H9 (cell line): ENCODE data around the gene RTP1. TPM values are rescaled to one million over a fixed set of nuclear protein-coding genes. Genes with fewer than 3 reads are reported as not detected.

ENCODE experiments used
- DNase-seq: peaks from one replicate; pipeline ENCODE4 v3.0.0-alpha.2; 2017
- H2AFZ ChIP-seq: one replicate; pipeline ENCODE4 v1.6.1; 2013; ENCODE audit warnings: mild to moderate bottlenecking, low read length, control low read depth, moderate library complexity
- H2AK5ac ChIP-seq: 2 replicates; pipeline ENCODE4 v1.6.1; 2013; ENCODE audit warnings: low read length, control low read depth, mixed read lengths; ENCODE audit not compliant: insufficient read length
- H2BK120ac ChIP-seq: one replicate; pipeline ENCODE4 v1.6.1; 2013; ENCODE audit warnings: low read depth, mild to moderate bottlenecking, low read length, control low read depth, inconsistent platforms; ENCODE audit not compliant: poor library complexity, severe bottlenecking
- H2BK12ac ChIP-seq: 2 replicates; pipeline ENCODE4 v1.6.1; 2013; ENCODE audit warnings: low read length, control low read depth, mixed read lengths, low read depth; ENCODE audit not compliant: insufficient read length
- H2BK15ac ChIP-seq: 2 replicates; pipeline ENCODE4 v1.6.1; 2013; ENCODE audit warnings: low read depth, low read length, control low read depth
- H2BK20ac ChIP-seq: one replicate; pipeline ENCODE4 v1.6.1; 2013; ENCODE audit warnings: low read depth, mild to moderate bottlenecking, low read length, control low read depth, inconsistent platforms; ENCODE audit not compliant: poor library complexity, severe bottlenecking
- H2BK5ac ChIP-seq: 2 replicates; pipeline ENCODE4 v1.6.1; 2013; ENCODE audit warnings: low read length, control low read depth, mixed read lengths; ENCODE audit not compliant: insufficient read length
- H3K14ac ChIP-seq: 2 replicates; pipeline ENCODE4 v1.6.1; 2013; ENCODE audit warnings: low read length, control low read depth; ENCODE audit not compliant: insufficient read depth
- H3K18ac ChIP-seq: 2 replicates; pipeline ENCODE4 v1.6.1; 2013; ENCODE audit warnings: low read depth, mild to moderate bottlenecking, mixed read lengths, low read length, control low read depth; ENCODE audit not compliant: insufficient read length
- H3K23ac ChIP-seq: 2 replicates; pipeline ENCODE4 v1.6.1; 2013; ENCODE audit warnings: low read length, control low read depth, mixed read lengths, low read depth; ENCODE audit not compliant: insufficient read length
- H3K23me2 ChIP-seq: 2 replicates; pipeline ENCODE4 v1.6.1; 2013; ENCODE audit warnings: low read depth, mild to moderate bottlenecking, mixed read lengths, low read length, control low read depth; ENCODE audit not compliant: insufficient read length, poor library complexity, severe bottlenecking
- H3K27ac ChIP-seq: 2 replicates; pipeline ENCODE4 v1.5.1; 2013; ENCODE audit warnings: low read length, control low read depth, mixed read lengths, low read depth; ENCODE audit not compliant: insufficient read length
- H3K27me3 ChIP-seq: 2 replicates; pipeline ENCODE4 v1.6.1; 2013; ENCODE audit warnings: low read length, control low read depth, inconsistent platforms; ENCODE audit not compliant: insufficient read depth
- H3K4ac ChIP-seq: 2 replicates; pipeline ENCODE4 v1.6.1; 2013; ENCODE audit warnings: low read depth, mild to moderate bottlenecking, control low read depth, inconsistent platforms, low read length, moderate library complexity
- H3K4me1 ChIP-seq: 2 replicates; pipeline ENCODE4 v1.6.1; 2013; ENCODE audit warnings: low read length, control low read depth, inconsistent platforms; ENCODE audit not compliant: insufficient read depth
- H3K4me2 ChIP-seq: 2 replicates; pipeline ENCODE4 v1.6.1; 2013; ENCODE audit warnings: low read length, control low read depth, mixed read lengths; ENCODE audit not compliant: insufficient read length, insufficient read depth
- H3K56ac ChIP-seq: 2 replicates; pipeline ENCODE4 v1.6.1; 2013; ENCODE audit warnings: low read depth, mild to moderate bottlenecking, mixed read lengths, low read length, control low read depth; ENCODE audit not compliant: insufficient read length
- H3K79me1 ChIP-seq: 2 replicates; pipeline ENCODE4 v1.6.1; 2013; ENCODE audit warnings: low read depth, mild to moderate bottlenecking, moderate library complexity, low read length, control low read depth, inconsistent platforms; ENCODE audit not compliant: insufficient read depth, poor library complexity, severe bottlenecking
- H3K79me2 ChIP-seq: 2 replicates; pipeline ENCODE4 v1.6.1; 2013; ENCODE audit warnings: low read length, control low read depth, inconsistent platforms; ENCODE audit not compliant: insufficient read depth
- H3K9ac ChIP-seq: 2 replicates; pipeline ENCODE4 v1.6.1; 2013; ENCODE audit warnings: low read length, control low read depth, mixed read lengths; ENCODE audit not compliant: insufficient read length; ENCODE audit errors: extremely low read depth
- H3K9me3 ChIP-seq: one replicate; pipeline ENCODE4 v1.6.1; 2013; ENCODE audit warnings: low read depth, low read length, inconsistent platforms; ENCODE audit not compliant: control insufficient read depth
- H3T11ph ChIP-seq: one replicate; pipeline ENCODE4 v1.6.1; 2013; ENCODE audit warnings: mild to moderate bottlenecking, low read length, control low read depth, inconsistent platforms
- H4K20me1 ChIP-seq: one replicate; pipeline ENCODE4 v1.6.1; 2013; ENCODE audit not compliant: control insufficient read depth, insufficient read length, insufficient read depth
- H4K5ac ChIP-seq: 2 replicates; pipeline ENCODE4 v1.6.1; 2013; ENCODE audit warnings: low read depth, mild to moderate bottlenecking, mixed read lengths, low read length, control low read depth; ENCODE audit not compliant: insufficient read length
- H4K8ac ChIP-seq: replicated peaks from 2 replicates; pipeline ENCODE4 v1.6.1; 2013; ENCODE audit warnings: low read length, control low read depth, mixed read lengths, low read depth; ENCODE audit not compliant: insufficient read length
- H4K91ac ChIP-seq: 2 replicates; pipeline ENCODE4 v1.6.1; 2013; ENCODE audit warnings: low read depth, mild to moderate bottlenecking, moderate library complexity, mixed read lengths, low read length, control low read depth; ENCODE audit not compliant: insufficient read length
- H3K27ac Mint-ChIP-seq, 3 experiments: 2 replicates in 2 of 3; 3 replicates in 1 of 3; pipeline ENCODE4 v1.8.0; 2020 to 2021; ENCODE audit warnings: mixed read lengths in 3 of 3, mild to moderate bottlenecking in 1 of 3, moderate library complexity in 1 of 3
- H3K27me3 Mint-ChIP-seq: 2 replicates; pipeline ENCODE4 v1.8.0; 2021; ENCODE audit warnings: low read depth, mild to moderate bottlenecking, moderate library complexity, mixed read lengths
- H3K36me3 Mint-ChIP-seq, 3 experiments: 2 replicates in 2 of 3; 3 replicates in 1 of 3; pipeline ENCODE4 v1.8.0; 2020 to 2021; ENCODE audit warnings: low read depth in 3 of 3, mixed read lengths in 3 of 3; ENCODE audit not compliant: insufficient read depth in 1 of 3
- H3K4me1 Mint-ChIP-seq, 2 experiments: 2 replicates each; pipeline ENCODE4 v1.8.0; 2020; ENCODE audit warnings: mixed read lengths in 2 of 2
- H3K4me3 Mint-ChIP-seq, 2 experiments: 2 replicates in 1 of 2; 3 replicates in 1 of 2; pipeline ENCODE4 v1.8.0; 2020 to 2021; ENCODE audit warnings: mild to moderate bottlenecking in 2 of 2, mixed read lengths in 2 of 2, moderate library complexity in 1 of 2
- H3K9me3 Mint-ChIP-seq, 2 experiments: 2 replicates in 1 of 2; 3 replicates in 1 of 2; pipeline ENCODE4 v1.8.0; 2020; ENCODE audit warnings: mild to moderate bottlenecking in 2 of 2, mixed read lengths in 2 of 2, moderate library complexity in 1 of 2
- WGBS: extraction: QIAGEN DNeasy Blood & Tissue Kit; methylation state at CpG from one replicate; pipeline ENCODE4 v1.1.7; 2013; ENCODE audit warnings: missing lambda C conversion rate, low lambda C conversion rate, mixed read lengths; ENCODE audit not compliant: insufficient read length; ENCODE audit errors: extremely low coverage; 5-methylcytosine and 5-hydroxymethylcytosine counted together
- total RNA-seq: library from RNA; stranded (reverse); gene quantifications from 2 replicates; pipeline ENCODE4 v1.2.1, GENCODE V29; 2021
- TF ChIP-seq, protein P1 (sequence below): fragments of 200-600 bp; sonication (generic); conservative IDR thresholded peaks from 3 replicates; pipeline ENCODE4 v1.8.0; 2021; ENCODE audit warnings: antibody characterized with exemption, mild to moderate bottlenecking

RTP1 gene
- total RNA-seq, 1 experiment from 2014 or later, result 6.6 TPM

DNA sequence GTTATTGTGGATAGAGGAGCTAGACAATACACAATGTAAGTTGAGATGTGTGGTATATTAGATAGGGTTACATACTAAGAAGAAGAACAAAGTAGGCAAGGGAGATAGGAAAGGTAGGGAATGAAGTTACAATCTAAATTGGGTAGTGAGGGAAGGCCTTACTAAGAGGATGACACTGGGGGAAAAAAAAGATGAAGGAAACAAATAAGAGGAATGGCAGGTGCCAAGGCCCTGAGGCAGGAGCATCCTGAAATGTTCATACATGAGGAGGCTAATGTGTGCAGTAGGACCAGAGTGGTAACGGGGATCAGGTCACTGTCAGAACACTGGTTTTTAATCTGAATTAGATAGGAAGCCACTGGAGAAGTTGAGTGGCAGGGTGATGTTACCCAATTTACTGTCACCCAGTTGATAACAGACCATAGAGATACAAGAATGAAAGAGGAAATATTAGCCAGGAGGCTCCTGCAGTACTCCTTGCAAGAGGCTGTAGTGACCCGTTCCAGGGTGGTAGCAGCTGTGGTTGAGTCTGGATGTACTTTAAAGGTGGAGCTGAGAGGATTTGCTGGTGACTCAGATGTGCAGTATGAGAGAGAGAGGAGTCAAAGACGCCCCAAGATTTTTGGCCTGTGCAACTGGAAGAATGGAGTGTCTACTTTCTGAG lies 14.4 kb downstream of the RTP1 start:
- Mint-ChIP-seq H3K4me1 (peaks cover 16 to 27% of the 10 kb centered on the region in 2 experiments), H3K27ac (no peak overlapping the region), H3K36me3 (peaks cover 9 to 20% (median 18%) of the 10 kb centered on the region in 3 experiments), H3K4me3 (no peak overlapping the region; a peak in 1 of 5 replicates), H3K9me3 (peaks cover 14 to 19% of the 10 kb centered on the region in 2 experiments), H3K27me3 (peaks cover 4% of the 10 kb centered on the region; the same call in 1 of the 2 replicates)
- H2BK20ac ChIP-seq, result no peak overlapping the region
- H4K8ac ChIP-seq, result no peak overlapping the region
- H4K5ac ChIP-seq, result no peak overlapping the region
- no peak overlapping the region for H3K4ac ChIP-seq
- H3K9me3 ChIP-seq, result peaks cover 16% of the 10 kb centered on the region
- no peak overlapping the region for H2AFZ ChIP-seq
- H2BK120ac ChIP-seq, result no peak overlapping the region
- H4K91ac ChIP-seq, result no peak overlapping the region
- H3K79me2 ChIP-seq, result no peaks in the 10 kb centered on the region
- H3K4me1 ChIP-seq, result peaks cover 8% of the 10 kb centered on the region; the same call in 1 of the 2 replicates
- H3K27ac ChIP-seq, result no peak overlapping the region
- H3K23ac ChIP-seq, result no peak overlapping the region
- H3T11ph ChIP-seq, result no peak overlapping the region
- no peak overlapping the region for H2BK12ac ChIP-seq
- no peak for DNase-seq
- H3K4me2 ChIP-seq, result no peak overlapping the region
- H2BK5ac ChIP-seq, result no peak overlapping the region
- no peaks in the 10 kb centered on the region for H3K23me2 ChIP-seq
- no peaks in the 10 kb centered on the region for H4K20me1 ChIP-seq
- no peak overlapping the region for H3K9ac ChIP-seq
- no peak overlapping the region for H2AK5ac ChIP-seq
- no peaks in the 10 kb centered on the region for H3K79me1 ChIP-seq
- TF ChIP-seq, protein P1, sequence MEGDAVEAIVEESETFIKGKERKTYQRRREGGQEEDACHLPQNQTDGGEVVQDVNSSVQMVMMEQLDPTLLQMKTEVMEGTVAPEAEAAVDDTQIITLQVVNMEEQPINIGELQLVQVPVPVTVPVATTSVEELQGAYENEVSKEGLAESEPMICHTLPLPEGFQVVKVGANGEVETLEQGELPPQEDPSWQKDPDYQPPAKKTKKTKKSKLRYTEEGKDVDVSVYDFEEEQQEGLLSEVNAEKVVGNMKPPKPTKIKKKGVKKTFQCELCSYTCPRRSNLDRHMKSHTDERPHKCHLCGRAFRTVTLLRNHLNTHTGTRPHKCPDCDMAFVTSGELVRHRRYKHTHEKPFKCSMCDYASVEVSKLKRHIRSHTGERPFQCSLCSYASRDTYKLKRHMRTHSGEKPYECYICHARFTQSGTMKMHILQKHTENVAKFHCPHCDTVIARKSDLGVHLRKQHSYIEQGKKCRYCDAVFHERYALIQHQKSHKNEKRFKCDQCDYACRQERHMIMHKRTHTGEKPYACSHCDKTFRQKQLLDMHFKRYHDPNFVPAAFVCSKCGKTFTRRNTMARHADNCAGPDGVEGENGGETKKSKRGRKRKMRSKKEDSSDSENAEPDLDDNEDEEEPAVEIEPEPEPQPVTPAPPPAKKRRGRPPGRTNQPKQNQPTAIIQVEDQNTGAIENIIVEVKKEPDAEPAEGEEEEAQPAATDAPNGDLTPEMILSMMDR, result no peak
- no peak overlapping the region for H3K56ac ChIP-seq
- no peak overlapping the region for H3K14ac ChIP-seq
- H3K18ac ChIP-seq, result no peak overlapping the region
- no peak overlapping the region for H2BK15ac ChIP-seq
- WGBS, result no CpG with 5 or more reads among the region's 3 CpGs
- H3K27me3 ChIP-seq, result no peaks in the 10 kb centered on the region
